ENCODE data around the gene BBLN.

Gene BBLN

GRCh38 chr9:128192601-128193371, 32.7 kb downstream of the BBLN start:
- peak; percentile 69 for DNase-seq

- no peak for DNase-seq
These were observed 33.5 kb downstream of the BBLN start for GRCh38 chr9:128193469-128194096.

GRCh38 chr9:128201441-128202369, 41.6 kb downstream of the BBLN start:
- no peak for DNase-seq

GRCh38 chr9:128202648-128203023, 42.6 kb downstream of the BBLN start:
- no peak for DNase-seq

- DNase-seq, result peak; percentile 78
These were observed 43.1 kb downstream of the BBLN start, which contains the start of gene DNM1 for GRCh38 chr9:128203024-128203706. Gene DNM1, plus strand, starts transcription at chr9:128203379. Its CDS starts 92 bp downstream, at chr9:128203471.

- DNase-seq, result no peak
These were observed 43.9 kb downstream of the BBLN start for GRCh38 chr9:128203707-128204551.

- DNase-seq, result no peak
These were observed 44.8 kb downstream of the BBLN start for GRCh38 chr9:128204858-128205257.

GRCh38 chr9:128205296-128205944, 45.4 kb downstream of the BBLN start:
- DNase-seq, result no peak

GRCh38 chr9:128206484-128206883, 46.4 kb downstream of the BBLN start:
- no peak for DNase-seq

- DNase-seq, result no peak
These were observed 47.1 kb downstream of the BBLN start for GRCh38 chr9:128206916-128207910.

GRCh38 chr9:128208386-128208785, 48.3 kb downstream of the BBLN start:
- no peak for DNase-seq

- DNase-seq, result no peak
These were observed 49.0 kb downstream of the BBLN start for GRCh38 chr9:128208946-128209669.

- DNase-seq, result no peak
These were observed 51.3 kb downstream of the BBLN start for GRCh38 chr9:128211186-128211980.

- no peak for DNase-seq
These were observed 51.9 kb downstream of the BBLN start for GRCh38 chr9:128211981-128212281.
